GM19372 (cell line): ENCODE measurements around the gene RAB30.

Experiments
- ATAC-seq: cut with Tn5 transposase; IDR thresholded peaks from one replicate; pipeline ENCODE4 v1.9.1; 2021; ENCODE audit warnings: mild to moderate bottlenecking, low read depth, moderate library complexity; ENCODE audit not compliant: unreplicated experiment

RAB30 gene

DNA sequence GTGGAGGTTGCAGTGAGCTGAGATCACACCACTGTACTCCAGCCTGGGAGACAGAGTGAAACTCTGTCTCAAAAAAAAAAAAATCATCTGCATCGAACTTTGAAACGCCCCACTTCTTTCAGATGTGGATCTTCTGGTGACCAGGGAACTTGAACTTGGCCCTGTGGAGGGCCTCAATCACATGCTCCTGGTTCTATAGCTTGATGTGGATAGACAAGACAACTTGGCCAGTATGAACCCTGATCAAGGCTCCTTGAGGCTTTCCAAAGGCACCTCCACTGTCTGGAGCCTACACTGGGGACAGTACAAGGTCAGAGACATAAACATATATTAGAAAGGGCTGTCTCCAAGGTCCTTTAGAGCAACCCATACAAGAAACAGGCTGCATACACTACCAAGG lies 30.6 kb downstream of the RAB30 start:
- ATAC-seq, result no peak

- no peak for ATAC-seq
These were observed 32.1 kb downstream of the RAB30 start for GRCh38 chr11:83039566-83039965.

DNA sequence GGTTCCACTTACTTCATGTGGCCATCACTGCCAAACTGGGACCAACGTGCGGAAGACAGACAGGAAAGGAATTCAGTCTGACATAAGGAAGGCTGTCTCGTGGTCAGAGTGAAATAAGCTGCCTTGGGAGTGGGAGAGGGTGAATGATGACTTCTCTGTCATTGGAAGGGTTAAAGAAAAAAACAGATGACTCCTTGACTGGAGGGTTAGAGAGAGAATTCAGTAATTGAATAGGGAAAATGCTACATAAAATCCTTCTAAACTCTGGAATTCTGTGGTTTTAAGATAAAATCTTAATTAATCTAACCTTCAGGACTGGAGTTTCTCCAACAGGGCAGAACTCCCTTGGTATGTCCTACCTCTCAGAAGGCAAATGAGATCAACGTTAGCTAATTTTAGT lies 33.8 kb downstream of the RAB30 start:
- no peak for ATAC-seq

DNA sequence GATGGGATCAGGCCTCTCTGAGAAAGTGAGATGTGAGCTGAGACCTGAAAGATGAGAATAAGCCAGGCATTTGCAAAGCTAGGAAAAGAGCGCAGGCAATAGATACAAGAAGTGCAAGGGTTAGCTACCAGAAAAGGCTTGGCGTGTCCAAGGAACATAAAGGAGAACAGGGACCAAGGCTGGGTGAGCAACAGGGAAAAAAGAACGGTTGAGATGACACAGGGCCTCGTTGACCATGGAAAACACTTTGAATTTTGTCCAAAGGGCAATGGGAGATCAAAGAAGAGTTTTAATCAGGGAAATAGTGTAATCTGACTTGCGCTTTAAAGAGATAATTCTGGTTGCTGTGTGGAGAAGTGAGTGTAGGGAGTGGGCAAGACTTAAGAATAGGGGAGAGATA lies 35.0 kb downstream of the RAB30 start:
- no peak for ATAC-seq

DNA sequence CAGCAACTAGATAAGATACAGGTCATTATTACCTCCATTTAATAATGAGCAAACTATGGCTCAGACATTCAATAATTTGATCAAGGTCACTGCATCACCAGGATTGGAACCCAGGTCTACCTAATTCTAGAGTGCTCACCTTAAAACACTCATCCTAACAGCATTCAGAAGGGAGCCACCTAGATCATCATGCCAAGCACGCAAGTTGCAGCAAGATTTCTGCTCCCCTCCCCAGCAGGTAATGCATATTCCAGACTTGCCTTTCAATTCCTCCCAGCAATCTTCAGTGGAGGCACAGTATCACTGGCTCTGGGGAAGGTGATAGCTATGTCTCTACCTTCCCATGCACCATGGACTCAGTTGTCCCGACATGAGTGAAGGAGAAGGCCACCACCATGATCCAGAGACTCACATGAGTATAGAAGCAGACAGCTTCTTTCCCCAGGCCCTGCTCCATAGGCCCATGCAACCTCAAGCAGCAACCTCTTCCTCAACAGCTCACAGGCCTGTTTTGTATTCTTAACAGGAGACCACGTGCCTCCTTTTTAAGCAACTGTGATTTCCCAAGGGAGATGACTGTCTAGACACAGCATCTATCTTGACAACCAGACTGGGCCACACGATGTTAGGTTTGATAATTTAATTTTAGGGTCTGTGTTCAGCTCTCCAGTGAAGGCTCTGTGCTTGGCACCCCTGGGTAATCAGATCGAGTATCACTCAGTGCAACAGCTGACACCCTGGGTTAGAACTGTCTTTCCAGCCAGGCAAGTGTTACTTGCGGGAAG lies 36.4 kb downstream of the RAB30 start:
- peak; percentile 42 for ATAC-seq

DNA sequence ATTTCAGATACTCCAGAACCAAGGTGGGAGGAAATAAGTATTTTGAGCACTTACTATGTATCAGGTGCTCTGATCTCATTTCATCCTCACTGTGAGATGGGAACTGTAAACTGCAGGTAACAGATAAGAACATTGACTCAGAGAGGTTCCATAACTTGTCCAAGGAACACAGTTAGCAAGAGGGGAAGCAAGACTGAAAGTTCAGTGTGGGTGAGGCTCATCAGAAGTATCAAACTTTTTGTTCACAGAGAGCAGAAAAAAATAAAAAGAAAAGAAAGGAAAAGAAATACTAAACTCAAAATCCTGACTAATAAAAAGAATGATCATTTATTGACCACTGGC lies 37.1 kb downstream of the RAB30 start:
- peak; percentile 24 for ATAC-seq

GRCh38 chr11:83033972-83034672 lies 37.6 kb downstream of the RAB30 start:
- no peak for ATAC-seq

- no peak for ATAC-seq
These were observed 38.3 kb downstream of the RAB30 start for GRCh38 chr11:83033371-83033770.

- no peak for ATAC-seq
These were observed 40.6 kb downstream of the RAB30 start for GRCh38 chr11:83031127-83031526.

- ATAC-seq, result no peak
These were observed 43.9 kb downstream of the RAB30 start for GRCh38 chr11:83027794-83028193.

GRCh38 chr11:83027289-83027688 lies 44.4 kb downstream of the RAB30 start:
- no peak for ATAC-seq

DNA sequence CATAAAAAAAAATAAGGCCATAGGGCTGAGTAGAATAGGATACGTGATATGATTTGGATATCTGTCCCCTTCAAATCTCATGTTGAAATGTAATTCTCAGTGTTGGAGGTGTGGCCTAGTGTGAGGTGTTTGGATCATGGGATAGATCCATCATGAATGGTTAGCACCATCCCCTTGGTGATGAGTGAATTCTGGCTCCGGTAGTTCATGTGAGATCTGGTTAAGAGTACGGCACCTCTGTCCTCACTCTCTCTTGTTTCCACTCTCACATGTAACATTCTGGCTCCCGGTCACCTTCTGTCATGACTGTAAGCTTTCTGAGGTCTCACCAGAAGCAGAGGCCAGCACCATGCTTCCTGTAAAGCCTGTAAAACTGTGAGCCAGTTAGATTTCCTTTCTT lies 45.5 kb downstream of the RAB30 start:
- no peak for ATAC-seq

DNA sequence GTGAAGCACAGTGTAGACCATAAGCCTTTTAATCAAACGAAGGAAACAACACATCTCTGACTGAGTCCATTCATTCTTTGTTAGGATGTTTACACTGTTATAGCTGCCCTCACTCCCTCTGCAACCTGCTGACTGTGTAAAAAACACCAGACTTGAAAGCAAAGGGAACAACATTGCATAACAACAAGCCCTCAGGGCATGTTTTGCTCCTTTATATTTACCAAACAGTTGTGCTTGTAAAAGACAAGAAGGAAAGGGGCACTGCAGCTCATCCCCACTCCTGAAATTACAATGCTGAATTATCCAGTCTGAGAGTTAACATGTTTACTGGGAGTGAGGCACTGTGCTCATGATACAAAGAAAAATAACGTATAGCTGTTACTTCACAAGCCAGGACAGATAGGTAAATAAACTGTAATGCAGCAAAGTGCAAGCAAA lies 46.4 kb downstream of the RAB30 start:
- no peak for ATAC-seq

DNA sequence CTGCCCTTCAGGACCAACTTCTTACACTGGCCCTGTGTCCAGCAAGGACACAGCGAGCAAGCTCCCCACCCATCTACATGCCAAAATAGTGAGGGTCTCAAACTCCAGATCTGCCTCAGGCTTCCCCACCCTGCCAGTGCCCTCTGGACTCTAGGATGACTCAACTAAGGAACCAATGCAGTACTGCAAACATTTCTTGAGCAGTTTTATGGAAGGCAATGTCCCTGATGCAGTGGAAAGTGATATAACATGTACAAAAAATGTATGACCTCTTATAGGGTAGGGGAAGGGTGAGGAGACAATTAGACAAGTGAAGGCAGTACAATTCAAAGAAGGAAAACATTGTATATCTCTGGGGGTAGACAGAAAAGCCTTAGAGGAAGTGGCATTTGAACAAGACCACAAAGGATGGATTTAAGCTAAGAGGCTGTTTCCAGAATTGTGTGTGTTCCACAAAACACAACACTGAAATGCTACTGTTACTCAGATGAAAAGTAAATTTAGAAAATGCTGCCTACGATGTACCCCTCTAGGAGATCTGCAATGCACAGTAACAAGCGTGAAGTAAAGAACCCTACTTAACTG lies 47.3 kb downstream of the RAB30 start:
- no peak for ATAC-seq

DNA sequence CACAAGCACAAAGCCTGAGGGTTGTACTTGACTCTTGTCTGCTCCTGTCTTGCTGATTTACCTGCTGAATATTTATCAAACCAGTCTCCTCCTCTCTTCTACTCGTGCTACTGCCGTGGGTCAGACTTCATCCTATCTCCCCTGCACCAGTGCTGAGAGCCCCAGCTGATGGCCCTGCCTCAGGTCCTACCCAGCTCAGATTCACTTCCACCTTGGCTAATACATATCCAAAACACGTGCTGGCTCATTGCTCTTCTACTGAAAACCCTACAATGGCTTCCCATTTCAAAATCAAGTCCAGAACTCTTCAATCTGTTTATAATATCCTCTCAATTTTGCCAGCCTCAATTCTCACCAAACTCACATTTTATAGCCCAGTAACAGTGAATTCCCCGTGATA lies 48.3 kb downstream of the RAB30 start:
- no peak for ATAC-seq

DNA sequence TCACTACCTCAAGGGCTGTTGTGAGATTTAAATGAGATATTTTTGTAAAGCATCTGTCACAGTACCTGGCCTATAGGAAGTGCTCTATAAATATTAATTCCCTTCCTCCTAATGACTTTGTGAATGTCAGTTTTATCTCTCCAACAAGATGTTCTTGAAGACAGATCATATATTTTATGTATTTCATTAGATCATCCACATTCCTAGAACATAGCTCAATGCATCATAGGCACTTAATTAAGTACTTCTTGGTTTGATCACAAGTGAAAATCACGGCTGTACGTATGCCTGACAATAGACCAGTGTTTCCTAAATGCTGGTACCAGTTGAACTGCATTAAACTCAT lies 49.9 kb downstream of the RAB30 start:
- no peak for ATAC-seq

DNA sequence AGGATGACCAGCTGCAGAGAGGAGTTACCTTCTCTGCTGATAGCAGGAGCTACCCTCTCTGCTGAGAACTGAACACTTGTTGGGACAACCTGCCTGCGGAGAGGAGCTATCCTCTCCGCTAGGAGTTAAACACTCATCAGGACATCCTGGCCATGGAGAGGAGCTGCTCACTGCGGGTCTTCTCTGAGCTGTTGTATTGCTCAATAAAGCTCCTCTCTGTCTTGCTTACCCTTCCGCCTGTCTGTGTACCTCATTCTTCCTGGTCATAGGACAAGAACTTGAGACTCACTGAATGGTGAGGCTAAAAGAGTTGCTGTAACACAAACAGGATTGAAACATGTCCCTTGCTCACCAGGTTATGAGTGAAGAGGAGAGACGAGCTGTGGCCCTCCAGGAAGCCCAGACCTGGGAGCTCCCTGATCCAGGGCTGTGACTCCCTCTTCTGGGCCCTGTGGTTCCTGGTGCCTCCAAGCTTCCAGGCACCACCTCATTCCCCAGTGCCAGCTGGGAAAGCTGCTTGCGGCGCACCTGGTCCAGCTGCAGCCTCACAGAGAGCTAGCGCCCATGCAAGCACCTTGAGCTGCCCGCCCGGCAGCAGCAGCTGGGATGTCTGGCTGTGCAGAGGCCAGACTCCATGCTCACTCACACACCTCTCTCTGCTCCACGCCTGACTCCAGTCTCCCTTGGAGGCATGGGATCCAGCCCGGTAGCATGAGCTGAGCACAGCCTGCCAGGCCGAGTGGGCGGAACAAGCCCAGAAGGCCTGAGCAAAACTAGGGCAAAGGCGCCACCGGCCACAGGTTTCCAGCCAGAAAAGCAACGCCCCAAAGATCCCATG lies 50.5 kb downstream of the RAB30 start:
- ATAC-seq, result no peak

DNA sequence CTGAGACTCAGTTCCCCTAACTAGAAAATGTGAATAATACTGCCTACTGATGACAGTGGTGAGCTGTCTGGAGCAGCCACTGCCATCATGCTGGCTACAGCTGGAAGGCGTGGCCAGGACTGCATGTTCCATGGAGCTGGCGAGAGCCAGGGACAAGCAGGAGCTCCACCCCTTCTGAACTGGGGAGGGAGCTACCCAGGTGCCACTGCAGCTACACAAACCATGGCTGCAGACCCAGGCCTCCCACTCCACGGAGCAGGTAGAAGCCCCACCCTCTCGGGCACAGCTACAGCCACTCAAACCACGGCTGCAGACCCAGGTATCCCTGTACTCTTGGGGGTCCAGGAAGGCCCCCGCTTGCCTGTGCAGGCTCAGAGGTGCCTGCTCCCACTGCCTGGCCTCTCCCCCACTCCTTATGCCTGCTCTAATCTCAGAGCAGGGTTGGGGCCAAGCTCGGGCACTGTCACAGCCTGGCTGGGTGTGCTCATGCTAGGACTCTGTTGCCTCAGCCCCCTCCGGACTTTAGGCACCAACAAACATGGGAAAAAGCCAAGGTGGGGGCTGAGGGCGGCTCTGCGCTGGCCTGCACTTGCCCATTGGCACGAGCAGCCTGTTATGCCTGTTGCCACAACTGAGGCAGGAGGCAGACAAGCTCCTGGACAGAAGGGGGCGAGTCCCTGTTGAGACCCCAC lies 51.7 kb downstream of the RAB30 start:
- no peak for ATAC-seq

- ATAC-seq, result no peak
These were observed 56.7 kb downstream of the RAB30 start for GRCh38 chr11:83014951-83015350.
